ENCODE data around the gene CHST11.

Gene CHST11

DNA sequence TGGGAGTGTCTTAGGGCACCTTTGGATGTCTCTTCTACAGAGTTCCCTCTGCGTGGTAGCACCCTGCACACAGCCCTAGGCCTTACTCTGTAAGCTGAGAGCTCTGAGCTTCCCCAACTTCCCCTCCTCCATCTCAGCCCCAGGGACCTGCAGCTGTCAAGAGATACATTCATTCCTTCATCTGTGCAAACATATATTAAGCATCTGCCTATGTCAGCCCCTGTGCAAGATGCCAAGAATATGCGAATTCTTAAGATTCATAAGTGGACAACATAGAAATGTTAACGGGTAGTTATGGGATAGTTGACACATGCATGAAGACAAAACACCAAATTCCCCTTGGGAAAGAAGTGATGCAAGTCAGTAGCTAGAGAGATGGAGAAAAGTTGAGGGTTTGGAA, 310.5 kb downstream of the CHST11 start:
- TF ChIP-seq, protein P1, sequence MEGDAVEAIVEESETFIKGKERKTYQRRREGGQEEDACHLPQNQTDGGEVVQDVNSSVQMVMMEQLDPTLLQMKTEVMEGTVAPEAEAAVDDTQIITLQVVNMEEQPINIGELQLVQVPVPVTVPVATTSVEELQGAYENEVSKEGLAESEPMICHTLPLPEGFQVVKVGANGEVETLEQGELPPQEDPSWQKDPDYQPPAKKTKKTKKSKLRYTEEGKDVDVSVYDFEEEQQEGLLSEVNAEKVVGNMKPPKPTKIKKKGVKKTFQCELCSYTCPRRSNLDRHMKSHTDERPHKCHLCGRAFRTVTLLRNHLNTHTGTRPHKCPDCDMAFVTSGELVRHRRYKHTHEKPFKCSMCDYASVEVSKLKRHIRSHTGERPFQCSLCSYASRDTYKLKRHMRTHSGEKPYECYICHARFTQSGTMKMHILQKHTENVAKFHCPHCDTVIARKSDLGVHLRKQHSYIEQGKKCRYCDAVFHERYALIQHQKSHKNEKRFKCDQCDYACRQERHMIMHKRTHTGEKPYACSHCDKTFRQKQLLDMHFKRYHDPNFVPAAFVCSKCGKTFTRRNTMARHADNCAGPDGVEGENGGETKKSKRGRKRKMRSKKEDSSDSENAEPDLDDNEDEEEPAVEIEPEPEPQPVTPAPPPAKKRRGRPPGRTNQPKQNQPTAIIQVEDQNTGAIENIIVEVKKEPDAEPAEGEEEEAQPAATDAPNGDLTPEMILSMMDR (IDR thresholded peaks at IDR 0.05; ENCODE audit: low read depth, low read length): no peak
- H3K4me3 ChIP-seq (ENCODE audit: low read depth, low read length): no peak overlapping the region

GRCh38 chr12:104768033-104768432, 311.3 kb downstream of the CHST11 start:
- TF ChIP-seq, protein P1 (IDR thresholded peaks at IDR 0.05; ENCODE audit: low read depth, low read length): no peak
- no peak overlapping the region for H3K4me3 ChIP-seq (ENCODE audit: low read depth, low read length)

- TF ChIP-seq, protein P1 (IDR thresholded peaks at IDR 0.05; ENCODE audit: low read depth, low read length): no peak
- H3K4me3 ChIP-seq (ENCODE audit: low read depth, low read length): no peak overlapping the region
Measured at GRCh38 chr12:104769144-104769561, 312.4 kb downstream of the CHST11 start.

- H3K4me3 ChIP-seq (ENCODE audit: low read depth, low read length): no peak overlapping the region
- TF ChIP-seq, protein P1 (IDR thresholded peaks at IDR 0.05; ENCODE audit: low read depth, low read length): no peak
Measured at GRCh38 chr12:104772336-104772735, 315.6 kb downstream of the CHST11 start.

- no peak overlapping the region for H3K4me3 ChIP-seq (ENCODE audit: low read depth, low read length)
- TF ChIP-seq, protein P1 (IDR thresholded peaks at IDR 0.05; ENCODE audit: low read depth, low read length): no peak
Measured at GRCh38 chr12:104775731-104776231, 319.0 kb downstream of the CHST11 start.

DNA sequence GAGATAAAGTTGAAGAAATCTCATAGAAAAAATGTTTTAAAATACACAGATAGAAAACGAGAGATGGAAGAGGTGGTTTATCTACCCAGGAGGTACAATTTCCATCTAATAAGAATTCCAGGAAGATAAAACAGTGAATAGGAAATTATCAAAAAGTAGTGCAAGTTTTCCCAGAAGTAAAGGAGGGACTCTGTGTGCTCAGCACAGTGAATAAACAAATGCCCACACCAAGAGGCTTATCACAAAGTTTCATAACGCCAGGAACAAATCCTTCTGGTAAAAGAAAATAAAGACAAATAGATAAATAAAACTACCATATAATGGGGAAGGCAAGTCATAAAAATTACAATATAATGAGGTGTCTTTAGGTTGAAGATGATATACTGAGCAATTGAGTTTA, 322.4 kb downstream of the CHST11 start:
- H3K4me3 ChIP-seq (ENCODE audit: low read depth, low read length): no peak overlapping the region
- TF ChIP-seq, protein P1 (IDR thresholded peaks at IDR 0.05; ENCODE audit: low read depth, low read length): no peak

DNA sequence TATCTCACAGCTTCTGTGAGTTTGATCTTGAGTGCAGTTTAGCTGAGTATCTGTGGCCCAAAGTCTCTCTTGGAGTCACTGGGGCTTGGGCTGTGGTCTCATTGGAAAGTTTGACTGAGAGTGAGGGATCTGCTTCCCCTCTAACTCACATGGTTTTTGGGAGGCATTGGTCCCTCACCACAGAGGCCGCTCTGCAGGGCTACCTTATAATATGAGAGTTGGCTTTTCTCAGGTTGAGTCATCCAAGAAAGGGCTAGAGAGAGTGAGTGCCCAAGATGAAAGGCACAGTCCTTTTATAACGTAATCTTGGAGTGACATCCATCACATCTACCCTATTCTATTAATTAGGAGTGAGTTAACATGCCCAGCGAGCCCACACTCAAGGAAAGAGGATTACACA, 325.5 kb downstream of the CHST11 start:
- no peak overlapping the region for H3K4me3 ChIP-seq (ENCODE audit: low read depth, low read length)
- TF ChIP-seq, protein P1 (IDR thresholded peaks at IDR 0.05; ENCODE audit: low read depth, low read length): no peak
